ENCODE measurements around the gene PLOD2. TPM values are rescaled to one million over a fixed set of nuclear protein-coding genes. Genes with fewer than 3 reads are reported as not detected.

The PLOD2 gene
- total RNA-seq, 1 donor from 2014 or later, result 38.5 TPM

- no peaks in the 10 kb centered on the region for H3K36me3 ChIP-seq (ENCODE audit: control insufficient read depth, insufficient read depth, low read length)
- no peaks in the 10 kb centered on the region for H3K27me3 ChIP-seq (ENCODE audit: control insufficient read depth, insufficient read depth, low read length)
- no peak for DNase-seq (ENCODE audit: low read depth)
- no peak overlapping the region for H3K4me3 ChIP-seq (ENCODE audit: low read depth, low read length)
- no peak for TF ChIP-seq CTCF (IDR thresholded peaks at IDR 0.05; ENCODE audit: insufficient read depth, low read length, poor library complexity, severe bottlenecking)
Measured at GRCh38 chr3:146177072-146177471, 16.1 kb upstream of the PLOD2 start.

- no peak for DNase-seq (ENCODE audit: low read depth)
- TF ChIP-seq CTCF (IDR thresholded peaks at IDR 0.05; ENCODE audit: insufficient read depth, low read length, poor library complexity, severe bottlenecking), result no peak
- H3K27me3 ChIP-seq (ENCODE audit: control insufficient read depth, insufficient read depth, low read length), result no peaks in the 10 kb centered on the region
Measured at GRCh38 chr3:146172586-146172985, 11.6 kb upstream of the PLOD2 start.

GRCh38 chr3:146170591-146170990 is 9.6 kb upstream of the PLOD2 start:
- DNase-seq (ENCODE audit: low read depth), result no peak
- no peak for TF ChIP-seq CTCF (IDR thresholded peaks at IDR 0.05; ENCODE audit: insufficient read depth, low read length, poor library complexity, severe bottlenecking)
- no peaks in the 10 kb centered on the region for H3K27me3 ChIP-seq (ENCODE audit: control insufficient read depth, insufficient read depth, low read length)
- H3K4me3 ChIP-seq (ENCODE audit: low read depth, low read length), result no peak overlapping the region
- no peaks in the 10 kb centered on the region for H3K36me3 ChIP-seq (ENCODE audit: control insufficient read depth, insufficient read depth, low read length)

More at GRCh38 chr3:146172586-146172985, 11.6 kb upstream of the PLOD2 start:
- Histone ChIP-seq H3K36me3 (ENCODE audit: control insufficient read depth, insufficient read depth, low read length) (no peaks in the 10 kb centered on the region), H3K4me3 (ENCODE audit: low read depth, low read length) (no peak overlapping the region)

GRCh38 chr3:146169891-146170290 is 8.9 kb upstream of the PLOD2 start:
- H3K27me3 ChIP-seq (ENCODE audit: control insufficient read depth, insufficient read depth, low read length), result no peaks in the 10 kb centered on the region
- H3K36me3 ChIP-seq (ENCODE audit: control insufficient read depth, insufficient read depth, low read length), result no peaks in the 10 kb centered on the region
- no peak overlapping the region for H3K4me3 ChIP-seq (ENCODE audit: low read depth, low read length)
- no peak for DNase-seq (ENCODE audit: low read depth)
- no peak for TF ChIP-seq CTCF (IDR thresholded peaks at IDR 0.05; ENCODE audit: insufficient read depth, low read length, poor library complexity, severe bottlenecking)

- no peaks in the 10 kb centered on the region for H3K27me3 ChIP-seq (ENCODE audit: control insufficient read depth, insufficient read depth, low read length)
- no peak for DNase-seq (ENCODE audit: low read depth)
- H3K36me3 ChIP-seq (ENCODE audit: control insufficient read depth, insufficient read depth, low read length), result no peaks in the 10 kb centered on the region
- TF ChIP-seq CTCF (IDR thresholded peaks at IDR 0.05; ENCODE audit: insufficient read depth, low read length, poor library complexity, severe bottlenecking), result no peak
- H3K4me3 ChIP-seq (ENCODE audit: low read depth, low read length), result no peak overlapping the region
Measured at GRCh38 chr3:146166826-146167225, 5.8 kb upstream of the PLOD2 start.

GRCh38 chr3:146166415-146166821 is 5.4 kb upstream of the PLOD2 start:
- no peak for DNase-seq (ENCODE audit: low read depth)

More at GRCh38 chr3:146166415-146166821, 5.4 kb upstream of the PLOD2 start:
- H3K4me3 ChIP-seq (ENCODE audit: low read depth, low read length), result no peak overlapping the region
- no peaks in the 10 kb centered on the region for H3K36me3 ChIP-seq (ENCODE audit: control insufficient read depth, insufficient read depth, low read length)
- H3K27me3 ChIP-seq (ENCODE audit: control insufficient read depth, insufficient read depth, low read length), result no peaks in the 10 kb centered on the region
- no peak for TF ChIP-seq CTCF (IDR thresholded peaks at IDR 0.05; ENCODE audit: insufficient read depth, low read length, poor library complexity, severe bottlenecking)
